Epithelial cell of prostate (primary cell): ENCODE data around the gene HNRNPA0.
"Not testable (repeated sequence)": the region's sequence is repeated elsewhere in the genome, so short reads cannot be mapped to it uniquely, and the experiment has no call there.

Source experiments
- DNase-seq: peaks from one replicate; pipeline ENCODE4 v3.0.0-alpha.2; 2011; ENCODE audit warnings: low read depth, low spot score
- H3K27ac ChIP-seq: fragments of 450-650 bp; 2 replicates; pipeline ENCODE4 v1.5.1; 2017; ENCODE audit warnings: mild to moderate bottlenecking

HNRNPA0 gene

GRCh38 chr5:137754188-137754960 is at the start of gene HNRNPA0:
HNRNPA0 (minus strand) TSS chr5:137754363; CDS start chr5:137754066, 297 bp downstream.
- peak within 1 kb of the TSS; percentile 90 for H3K27ac ChIP-seq
- DNase-seq, result peak; percentile 80

- H3K27ac ChIP-seq, result no peak overlapping the region
- no peak for DNase-seq
Observed at GRCh38 chr5:137802282-137803210, 48.4 kb upstream of the HNRNPA0 start.

GRCh38 chr5:137800700-137801411 is 46.7 kb upstream of the HNRNPA0 start:
- no peak for DNase-seq
- no peak overlapping the region for H3K27ac ChIP-seq

- no peak overlapping the region for H3K27ac ChIP-seq
- DNase-seq, result no peak
Observed at GRCh38 chr5:137796279-137796678, 42.1 kb upstream of the HNRNPA0 start.

GRCh38 chr5:137794863-137795262 is 40.7 kb upstream of the HNRNPA0 start:
- no peak overlapping the region for H3K27ac ChIP-seq

GRCh38 chr5:137792303-137792702 is 38.1 kb upstream of the HNRNPA0 start:
- no peak for DNase-seq
- no peak overlapping the region for H3K27ac ChIP-seq

More at GRCh38 chr5:137794863-137795262, 40.7 kb upstream of the HNRNPA0 start:
- DNase-seq, result no peak

GRCh38 chr5:137791799-137792198 is 37.6 kb upstream of the HNRNPA0 start:
- no peak for DNase-seq
- no peak overlapping the region for H3K27ac ChIP-seq

- H3K27ac ChIP-seq, result no peak overlapping the region
- DNase-seq, result no peak
Observed at GRCh38 chr5:137791387-137791786, 37.2 kb upstream of the HNRNPA0 start.

GRCh38 chr5:137788560-137788959 is 34.4 kb upstream of the HNRNPA0 start:
- not testable (repeated sequence) for H3K27ac ChIP-seq, DNase-seq

- no peak for DNase-seq
Observed at GRCh38 chr5:137782984-137783536, 28.9 kb upstream of the HNRNPA0 start.

GRCh38 chr5:137782055-137782454 is 27.9 kb upstream of the HNRNPA0 start:
- DNase-seq, result no peak

More at GRCh38 chr5:137782984-137783536, 28.9 kb upstream of the HNRNPA0 start:
- H3K27ac ChIP-seq, result no peak overlapping the region

GRCh38 chr5:137778772-137779564 is 24.8 kb upstream of the HNRNPA0 start:
- H3K27ac ChIP-seq, result no peak overlapping the region
- no peak for DNase-seq

More at GRCh38 chr5:137782055-137782454, 27.9 kb upstream of the HNRNPA0 start:
- no peak overlapping the region for H3K27ac ChIP-seq

GRCh38 chr5:137767937-137768336 is 13.8 kb upstream of the HNRNPA0 start:
- DNase-seq, H3K27ac ChIP-seq: not testable (repeated sequence)

- peak overlapping the region; percentile 29 for H3K27ac ChIP-seq
- no peak for DNase-seq
Observed at GRCh38 chr5:137761566-137761965, 7.4 kb upstream of the HNRNPA0 start.

- peak overlapping the region; percentile 29 for H3K27ac ChIP-seq
- peak; percentile 24 for DNase-seq
Observed at GRCh38 chr5:137760719-137761516, 6.8 kb upstream of the HNRNPA0 start.

- peak overlapping the region; percentile 29 for H3K27ac ChIP-seq
- no peak for DNase-seq
Observed at GRCh38 chr5:137760294-137760693, 6.1 kb upstream of the HNRNPA0 start.

GRCh38 chr5:137758715-137759306 is 4.6 kb upstream of the HNRNPA0 start:
- H3K27ac ChIP-seq, result no peak overlapping the region
- DNase-seq, result no peak

GRCh38 chr5:137758121-137758520 is 4.0 kb upstream of the HNRNPA0 start:
- H3K27ac ChIP-seq, result no peak overlapping the region
- DNase-seq, result no peak
